Neural progenitor cell (in vitro differentiated cells): ENCODE measurements around the gene CACNA1C. TPM values are rescaled to one million over a fixed set of nuclear protein-coding genes. Genes with fewer than 3 reads are reported as not detected.

Experiments used
- DNase-seq: peaks from one replicate; pipeline ENCODE4 v3.0.0-alpha.2; 2016; ENCODE audit warnings: low spot score
- H2AFZ ChIP-seq: fragments of 200-600 bp; sonication (generic); replicated peaks from 2 replicates; pipeline ENCODE4 v1.6.1; 2016; ENCODE audit warnings: antibody characterized with exemption
- H3F3A ChIP-seq: fragments of 200-600 bp; sonication (generic); 2 replicates; pipeline ENCODE4 v1.6.1; 2016; ENCODE audit warnings: antibody characterized with exemption, low read depth
- H3K27ac ChIP-seq: fragments of 200-600 bp; sonication (generic); 2 replicates; pipeline ENCODE4 v1.5.1; 2016; ENCODE audit warnings: mild to moderate bottlenecking
- H3K27me3 ChIP-seq: fragments of 200-600 bp; sonication (generic); 2 replicates; pipeline ENCODE4 v1.6.1; 2016; ENCODE audit warnings: mild to moderate bottlenecking, moderate library complexity
- H3K36me3 ChIP-seq: fragments of 200-600 bp; sonication (generic); 2 replicates; pipeline ENCODE4 v1.5.1; 2016
- H3K4me1 ChIP-seq: fragments of 200-600 bp; sonication (generic); 2 replicates; pipeline ENCODE4 v1.6.1; 2016; ENCODE audit warnings: mixed run types
- H3K4me2 ChIP-seq: fragments of 200-600 bp; sonication (generic); 2 replicates; pipeline ENCODE4 v1.6.1; 2016
- H3K4me3 ChIP-seq: fragments of 200-600 bp; sonication (generic); 2 replicates; pipeline ENCODE4 v1.5.1; 2016
- H3K79me2 ChIP-seq: fragments of 200-600 bp; sonication (generic); 2 replicates; pipeline ENCODE4 v1.6.1; 2016; ENCODE audit warnings: low read depth
- H3K9ac ChIP-seq: fragments of 200-600 bp; sonication (generic); 2 replicates; pipeline ENCODE4 v1.6.1; 2016
- H3K9me3 ChIP-seq: fragments of 200-600 bp; sonication (generic); 2 replicates; pipeline ENCODE4 v1.5.1; 2016; ENCODE audit warnings: low read depth
- H4K20me1 ChIP-seq: fragments of 200-600 bp; sonication (generic); 2 replicates; pipeline ENCODE4 v1.6.1; 2016; ENCODE audit warnings: low read depth
- H3K27ac Mint-ChIP-seq: 3 replicates; pipeline ENCODE4 v1.8.0; 2021; ENCODE audit warnings: mixed read lengths
- H3K27me3 Mint-ChIP-seq: 2 replicates; pipeline ENCODE4 v1.8.0; 2022; ENCODE audit warnings: low read depth, mild to moderate bottlenecking, inconsistent platforms, moderate library complexity, mixed read lengths; ENCODE audit not compliant: insufficient read depth
- H3K36me3 Mint-ChIP-seq: 3 replicates; pipeline ENCODE4 v1.8.0; 2021; ENCODE audit warnings: mixed read lengths
- H3K4me1 Mint-ChIP-seq: 3 replicates; pipeline ENCODE4 v1.8.0; 2021; ENCODE audit warnings: mixed read lengths
- H3K4me3 Mint-ChIP-seq: 3 replicates; pipeline ENCODE4 v1.8.0; 2021; ENCODE audit warnings: mild to moderate bottlenecking, moderate library complexity, mixed read lengths
- H3K9me3 Mint-ChIP-seq: 3 replicates; pipeline ENCODE4 v1.8.0; 2020; ENCODE audit warnings: mixed read lengths
- CTCF ChIP-seq: fragments of 200-600 bp; sonication (generic); IDR thresholded peaks from 2 replicates; pipeline ENCODE4 v1.5.1; 2017; ENCODE audit warnings: antibody characterized with exemption, mild to moderate bottlenecking
- EZH2 ChIP-seq: fragments of 200-600 bp; sonication (generic); IDR thresholded peaks from 2 replicates; pipeline ENCODE4 v1.6.1; 2017; ENCODE audit warnings: antibody characterized with exemption, mild to moderate bottlenecking, moderate library complexity
- EZH2phosphoT487 ChIP-seq: fragments of 200-600 bp; sonication (generic); IDR thresholded peaks from 2 replicates; pipeline ENCODE4 v1.6.1; 2017; ENCODE audit warnings: antibody characterized with exemption
- total RNA-seq: library from RNA; depleted of rRNA; stranded (reverse); fragments of >200 nt; gene quantifications from 2 replicates; pipeline ENCODE4 v1.2.3, GENCODE V29; 2015; ENCODE audit warnings: low replicate concordance

Gene CACNA1C
- total RNA-seq, 1 donor from 2014 or later, result 2.7 TPM

GRCh38 chr12:2299206-2299605 is 246.4 kb downstream of the CACNA1C start:
- Histone ChIP-seq H3K79me2 (no peaks in the 10 kb centered on the region), H3F3A (no peaks in the 10 kb centered on the region), H3K4me2 (no peak overlapping the region), H4K20me1 (no peaks in the 10 kb centered on the region), H2AFZ (no peak overlapping the region), H3K4me3 (no peak overlapping the region), H3K4me1 (peaks cover 3% of the 10 kb centered on the region), H3K9ac (no peak overlapping the region), H3K36me3 (no peaks in the 10 kb centered on the region), H3K27ac (no peak overlapping the region), H3K9me3 (no peaks in the 10 kb centered on the region), H3K27me3 (no peaks in the 10 kb centered on the region)
- H3K27me3 Mint-ChIP-seq, result peaks cover 3% of the 10 kb centered on the region
- no peak for DNase-seq
- H3K4me3 Mint-ChIP-seq, result no peak overlapping the region
- peaks cover 23% of the 10 kb centered on the region for H3K4me1 Mint-ChIP-seq
- no peak for TF ChIP-seq CTCF
- TF ChIP-seq EZH2phosphoT487, result no peak
- TF ChIP-seq EZH2, result no peak
- H3K27ac Mint-ChIP-seq, result no peak overlapping the region
- no peaks in the 10 kb centered on the region for H3K9me3 Mint-ChIP-seq
- no peaks in the 10 kb centered on the region for H3K36me3 Mint-ChIP-seq

GRCh38 chr12:2300168-2300567 is 247.4 kb downstream of the CACNA1C start:
- peaks cover 3% of the 10 kb centered on the region for H3K4me1 ChIP-seq
- no peak overlapping the region for H2AFZ ChIP-seq
- no peaks in the 10 kb centered on the region for H3K79me2 ChIP-seq
- no peaks in the 10 kb centered on the region for H3K9me3 ChIP-seq
- peaks cover 28% of the 10 kb centered on the region for H3K4me1 Mint-ChIP-seq
- H3K27me3 ChIP-seq, result no peaks in the 10 kb centered on the region
- H3K9ac ChIP-seq, result no peak overlapping the region
- DNase-seq, result no peak
- TF ChIP-seq CTCF (no peak), EZH2 (no peak), EZH2phosphoT487 (no peak)
- no peaks in the 10 kb centered on the region for H3K36me3 Mint-ChIP-seq
- no peaks in the 10 kb centered on the region for H3F3A ChIP-seq
- peaks cover 3% of the 10 kb centered on the region for H3K27me3 Mint-ChIP-seq
- H4K20me1 ChIP-seq, result no peaks in the 10 kb centered on the region
- no peak overlapping the region for H3K4me3 ChIP-seq
- H3K27ac Mint-ChIP-seq, result no peak overlapping the region
- no peak overlapping the region for H3K4me3 Mint-ChIP-seq
- H3K9me3 Mint-ChIP-seq, result no peaks in the 10 kb centered on the region
- H3K36me3 ChIP-seq, result no peaks in the 10 kb centered on the region
- H3K4me2 ChIP-seq, result no peak overlapping the region
- no peak overlapping the region for H3K27ac ChIP-seq

DNA sequence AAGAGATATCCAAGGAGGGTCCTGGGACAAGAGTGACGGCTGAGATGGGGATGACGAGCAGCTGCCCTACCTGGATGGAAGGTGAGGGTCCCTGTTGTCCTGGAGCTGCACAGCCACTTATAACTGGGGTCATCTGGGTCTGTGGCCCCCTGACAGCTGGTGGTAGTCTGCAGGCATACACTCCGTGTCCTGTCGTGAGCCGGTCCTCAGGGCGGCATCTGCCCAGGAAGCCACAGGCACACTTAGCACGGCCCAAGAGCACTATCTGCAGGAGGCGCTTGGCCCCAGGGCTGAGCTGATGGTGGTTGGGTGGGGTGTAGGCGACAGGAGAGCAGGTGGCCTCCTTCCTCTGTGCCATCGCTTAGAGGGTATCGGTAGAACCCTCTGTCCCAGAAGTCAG is 248.1 kb downstream of the CACNA1C start:
- no peak for TF ChIP-seq CTCF
- TF ChIP-seq EZH2phosphoT487, result no peak
- TF ChIP-seq EZH2, result no peak
- Histone ChIP-seq H3K4me1 (peaks cover 6% of the 10 kb centered on the region), H2AFZ (no peak overlapping the region), H3K79me2 (no peaks in the 10 kb centered on the region), H3F3A (peaks cover 2% of the 10 kb centered on the region), H3K27ac (no peak overlapping the region), H3K4me3 (no peak overlapping the region), H3K4me2 (no peak overlapping the region), H3K36me3 (no peaks in the 10 kb centered on the region), H3K9ac (no peak overlapping the region), H3K27me3 (no peaks in the 10 kb centered on the region), H4K20me1 (no peaks in the 10 kb centered on the region), H3K9me3 (no peaks in the 10 kb centered on the region)
- H3K27ac Mint-ChIP-seq, result no peak overlapping the region
- H3K4me3 Mint-ChIP-seq, result no peak overlapping the region
- DNase-seq, result no peak
- H3K27me3 Mint-ChIP-seq, result peaks cover 3% of the 10 kb centered on the region
- peaks cover 27% of the 10 kb centered on the region for H3K4me1 Mint-ChIP-seq
- no peaks in the 10 kb centered on the region for H3K36me3 Mint-ChIP-seq
- no peaks in the 10 kb centered on the region for H3K9me3 Mint-ChIP-seq
